HCT116 (cell line): ENCODE results near the gene CACNA1E. TPM values are rescaled to one million over a fixed set of nuclear protein-coding genes. Genes with fewer than 3 reads are reported as not detected.

Experiments
- ATAC-seq: fragments of 200-7000 bp; cut with Tn5 transposase; 2 replicates; pipeline ENCODE4 v1.9.1; 2020; ENCODE audit warnings: mild to moderate bottlenecking, moderate library complexity
- BruUV-seq: library from RNA; stranded (reverse); fragments of 400-500 nt; replicated peaks from 2 replicates; lab custom pipeline; 2021; lab: Mats Ljungman, UMichigan
- CTCF ChIA-PET: fragments of 300-600 bp; sonication (Branson Sonifier 250); formaldehyde crosslinking; loops from one replicate; lab custom pipeline; 2021; ENCODE audit warnings: antibody characterized with exemption; lab: Charles Lee
- POLR2A ChIA-PET: fragments of 300-600, 350-600 bp; sonication (Branson Sonifier 250); formaldehyde crosslinking; loops from one replicate; lab custom pipeline; 2021; ENCODE audit warnings: antibody characterized with exemption; lab: Charles Lee
- RAD21 ChIA-PET, 2 experiments: fragments of 300-600 bp; sonication (Branson Sonifier 250); formaldehyde crosslinking; loops; one replicate each; lab custom pipeline; 2023; ENCODE audit warnings: low total read pairs in 2 of 2; ENCODE audit not compliant: uncharacterized antibody in 2 of 2, unreplicated experiment in 2 of 2, low non-redundant PET in 1 of 2; lab: Charles Lee
- DNase-seq: peaks from one replicate; pipeline ENCODE4 v3.0.0-alpha.2; 2010; ENCODE audit warnings: low read depth, low spot score
- H2AFZ ChIP-seq: fragments of 200-600 bp; shearing (Covaris generic), sonication (generic); 2 replicates; pipeline ENCODE4 v1.6.1; 2017; ENCODE audit warnings: low read depth, mixed run types, mixed read lengths, antibody characterized with exemption, low read length; ENCODE audit not compliant: poor library complexity, severe bottlenecking
- H3K27ac ChIP-seq: 2 replicates; pipeline ENCODE4 v1.5.1; 2012; ENCODE audit warnings: low read depth, low read length
- H3K27me3 ChIP-seq: fragments of 200-600 bp; sonication (generic); 2 replicates; pipeline ENCODE4 v1.6.1; 2016; ENCODE audit warnings: mixed run types, low read length, mixed read lengths; ENCODE audit not compliant: insufficient read depth
- H3K36me3 ChIP-seq, 2 experiments: fragments of 200-500 bp in 1 of 2; fragments of 200-600 bp in 1 of 2; sonication (Bioruptor generic) in 1 of 2; sonication (generic) in 1 of 2; 2 replicates each; pipeline versions ENCODE4 v1.5.1 to v1.6.1; 2014 to 2016; ENCODE audit warnings: low read length in 2 of 2, inconsistent platforms in 1 of 2, mixed read lengths in 1 of 2, mixed run types in 1 of 2; ENCODE audit not compliant: insufficient read depth in 2 of 2, control insufficient read depth in 1 of 2
- H3K4me1 ChIP-seq, 2 experiments: fragments of 200-600 bp in 1 of 2; sonication (generic) in 1 of 2; 2 replicates each; pipeline versions ENCODE4 v1.5.1 to v1.6.1; 2012 to 2017; ENCODE audit warnings: low read length in 2 of 2, inconsistent platforms in 1 of 2, mild to moderate bottlenecking in 1 of 2, mixed read lengths in 1 of 2, mixed run types in 1 of 2, moderate library complexity in 1 of 2; ENCODE audit not compliant: insufficient read depth in 2 of 2, control insufficient read depth in 1 of 2
- H3K4me2 ChIP-seq: fragments of 200-600 bp; sonication (generic); 2 replicates; pipeline ENCODE4 v1.6.1; 2017; ENCODE audit warnings: mixed run types, low read length, mixed read lengths
- H3K4me3 ChIP-seq, 2 experiments: fragments of 200-600 bp in 1 of 2; sonication (generic) in 1 of 2; replicated peaks in 1 of 2; 2 replicates each; pipeline ENCODE4 v1.5.1; 2011 to 2016; ENCODE audit warnings: low read length in 2 of 2, control low read depth in 1 of 2, low read depth in 1 of 2, mild to moderate bottlenecking in 1 of 2, mixed read lengths in 1 of 2, mixed run types in 1 of 2
- H3K79me2 ChIP-seq: fragments of 200-600 bp; sonication (generic); 2 replicates; pipeline ENCODE4 v1.6.1; 2017; ENCODE audit warnings: mild to moderate bottlenecking, mixed run types, low read length, moderate library complexity, mixed read lengths; ENCODE audit not compliant: insufficient read depth
- H3K9ac ChIP-seq: fragments of 200-600 bp; sonication (generic); 2 replicates; pipeline ENCODE4 v1.6.1; 2016; ENCODE audit warnings: low read length, mixed read lengths
- H3K9me2 ChIP-seq: fragments of 200-600 bp; sonication (generic), shearing (Covaris generic); 2 replicates; pipeline ENCODE4 v1.6.1; 2017; ENCODE audit warnings: mixed run types, mild to moderate bottlenecking, moderate library complexity; ENCODE audit not compliant: insufficient read depth
- H3K9me3 ChIP-seq, 2 experiments: fragments of 200-500 bp in 1 of 2; fragments of 200-600 bp in 1 of 2; sonication (Bioruptor generic) in 1 of 2; sonication (generic) in 1 of 2; 2 replicates each; pipeline ENCODE4 v1.6.1; 2014 to 2017; ENCODE audit warnings: low read length in 2 of 2, mixed read lengths in 2 of 2, inconsistent platforms in 1 of 2, low read depth in 1 of 2, mild to moderate bottlenecking in 1 of 2, mixed run types in 1 of 2, moderate library complexity in 1 of 2; ENCODE audit not compliant: control insufficient read depth in 1 of 2, insufficient read depth in 1 of 2
- H4K20me1 ChIP-seq: fragments of 200-600 bp; sonication (generic), shearing (Covaris generic); 2 replicates; pipeline ENCODE4 v1.6.1; 2017; ENCODE audit warnings: mixed run types, mild to moderate bottlenecking, moderate library complexity; ENCODE audit not compliant: insufficient read depth
- ATF3 ChIP-seq: IDR thresholded peaks from 2 replicates; pipeline ENCODE4 v1.6.1; 2012
- CBX3 ChIP-seq: IDR thresholded peaks from 2 replicates; pipeline ENCODE4 v1.6.1; 2012; ENCODE audit warnings: low read depth
- CEBPB ChIP-seq: IDR thresholded peaks from 2 replicates; pipeline ENCODE4 v1.6.1; 2012; ENCODE audit warnings: low read depth
- EZH2 ChIP-seq: fragments of 200-600 bp; sonication (generic); IDR thresholded peaks from 2 replicates; pipeline ENCODE4 v1.6.1; 2017; ENCODE audit warnings: antibody characterized with exemption, mixed run types
- EZH2phosphoT487 ChIP-seq: fragments of 200-600 bp; IDR thresholded peaks from 2 replicates; pipeline ENCODE4 v1.6.1; 2018; ENCODE audit warnings: antibody characterized with exemption, borderline replicate concordance
- FOSL1 ChIP-seq: IDR thresholded peaks from 2 replicates; pipeline ENCODE4 v1.6.1; 2012; ENCODE audit warnings: low read depth
- JUND ChIP-seq: IDR thresholded peaks from 2 replicates; pipeline ENCODE4 v1.6.1; 2012
- POLR2A ChIP-seq: IDR thresholded peaks from 2 replicates; pipeline ENCODE4 v1.7.0; 2011; ENCODE audit warnings: borderline replicate concordance; ENCODE audit not compliant: insufficient read depth, insufficient read length; ENCODE audit errors: extremely low read depth
- POLR2AphosphoS5 ChIP-seq: IDR thresholded peaks from 2 replicates; pipeline ENCODE4 v1.6.1; 2011; ENCODE audit warnings: mild to moderate bottlenecking, low read depth, low read length, moderate library complexity
- RAD21 ChIP-seq: IDR thresholded peaks from 2 replicates; pipeline ENCODE4 v1.6.1; 2012; ENCODE audit warnings: low read depth, mild to moderate bottlenecking
- REST ChIP-seq: IDR thresholded peaks from 2 replicates; pipeline ENCODE4 v1.6.1; 2012; ENCODE audit warnings: low read depth
- SIN3A ChIP-seq: IDR thresholded peaks from 2 replicates; pipeline ENCODE4 v1.6.1; 2012; ENCODE audit warnings: low read depth
- SP1 ChIP-seq: IDR thresholded peaks from 2 replicates; pipeline ENCODE4 v1.6.1; 2012; ENCODE audit warnings: low read depth
- SRF ChIP-seq: IDR thresholded peaks from 2 replicates; pipeline ENCODE4 v1.6.1; 2012; ENCODE audit warnings: low read depth
- TCF7L2 ChIP-seq: IDR thresholded peaks from 2 replicates; pipeline ENCODE4 v1.7.0; 2011; ENCODE audit warnings: borderline replicate concordance, inconsistent platforms; ENCODE audit not compliant: insufficient read depth, insufficient read length; ENCODE audit errors: extremely low read depth
- YY1 ChIP-seq: IDR thresholded peaks from 2 replicates; pipeline ENCODE4 v1.6.1; 2011; ENCODE audit warnings: low read length, low read depth, moderate library complexity, mild to moderate bottlenecking; ENCODE audit not compliant: insufficient replicate concordance; ENCODE audit errors: extremely low read depth
- ZBTB33 ChIP-seq: IDR thresholded peaks from 2 replicates; pipeline ENCODE4 v1.6.1; 2011; ENCODE audit warnings: mild to moderate bottlenecking, low read length, moderate library complexity; ENCODE audit not compliant: insufficient replicate concordance; ENCODE audit errors: extremely low read depth
- ZFX ChIP-seq: fragments of 450-650 bp; IDR thresholded peaks from 2 replicates; pipeline ENCODE4 v1.6.1; 2017
- ZNF274 ChIP-seq: fragments of 200-500 bp; sonication (Bioruptor generic); IDR thresholded peaks from 2 replicates; pipeline ENCODE4 v1.6.1; 2014; ENCODE audit warnings: mild to moderate bottlenecking, low read depth, low read length, inconsistent platforms
- intact Hi-C: fragments of 100-400 bp; cut with micrococcal nuclease; formaldehyde crosslinking; loops from 2 replicates; pipeline ENCODE4 v1.10.0; 2022
- total RNA-seq: library from RNA; stranded (reverse); gene quantifications from one replicate; pipeline ENCODE4 v1.2.1, GENCODE V29; 2021; ENCODE audit not compliant: unreplicated experiment
- TF ChIP-seq, protein P1 (sequence below), 3 experiments: fragments of 200-600 bp in 1 of 3; sonication (generic) in 1 of 3; IDR thresholded peaks in 2 of 3; conservative IDR thresholded peaks in 1 of 3; 2 replicates each; pipeline ENCODE4 v1.5.1; 2012 to 2017; ENCODE audit warnings: low read depth in 2 of 3, low read length in 2 of 3, antibody characterized with exemption in 1 of 3, borderline replicate concordance in 1 of 3, control low read depth in 1 of 3, mild to moderate bottlenecking in 1 of 3, mixed read lengths in 1 of 3, mixed run types in 1 of 3, moderate library complexity in 1 of 3; ENCODE audit not compliant: insufficient read depth in 1 of 3

Gene CACNA1E
- total RNA-seq, 1 experiment from 2014 or later: 0.02 TPM

DNA sequence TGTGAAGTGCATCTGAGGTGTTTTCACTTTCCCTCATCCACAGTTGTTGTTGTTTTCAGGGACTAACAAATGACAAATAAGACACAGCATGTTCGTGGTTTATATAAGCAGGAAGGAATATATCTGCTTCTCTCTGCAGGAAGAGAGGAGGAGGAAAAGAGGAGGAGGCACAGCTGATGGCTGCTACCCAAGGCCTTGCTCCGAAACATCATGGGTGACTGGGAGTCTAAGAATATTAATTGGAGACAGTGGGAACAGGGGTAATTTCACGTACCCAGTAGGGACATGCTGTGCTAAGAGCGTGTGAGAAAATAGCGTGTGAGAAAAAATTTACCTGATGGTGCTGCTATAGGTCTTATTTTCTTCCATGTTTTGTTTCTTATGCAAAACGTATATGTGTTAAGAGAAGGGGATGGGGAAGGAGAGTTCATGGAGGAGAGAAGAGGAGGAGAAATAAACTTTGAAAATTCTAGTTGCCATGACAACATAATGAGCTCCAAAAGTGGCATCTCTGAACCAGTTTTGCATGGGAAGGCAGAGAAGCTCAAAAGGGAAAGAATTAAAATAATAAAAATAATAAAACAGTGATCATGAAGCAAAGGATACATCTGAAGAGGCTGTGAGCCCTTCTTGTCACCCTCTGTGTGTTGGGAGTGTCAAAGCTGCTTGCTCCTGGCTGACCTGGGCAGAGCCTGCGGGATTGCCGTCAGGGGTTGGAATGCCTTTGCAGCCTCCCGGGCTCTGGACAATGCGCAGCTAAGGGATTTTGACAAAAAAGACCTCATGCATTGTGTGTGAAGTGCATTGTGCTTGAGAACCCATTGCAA, 192.0 kb downstream of the CACNA1E start:
- RAD21 ChIA-PET: no interaction called here

More for the DNA sequence above, 192.0 kb downstream of the CACNA1E start:
- H3K9me2 ChIP-seq: no peaks in the 10 kb centered on the region
- BruUV-seq: no TSS peak
- ChIA-PET POLR2A (no interaction called here), CTCF (interaction anchor here (2.0 kb wide), 2 partner anchors 196 to 379 kb away, joined by 5 to 9 read pairs; no protein-coding TSS in a partner anchor)
- intact Hi-C loops: loop anchor here (5.0 to 10.0 kb wide), 2 partner anchors 262 to 481 kb away; no protein-coding TSS in a partner anchor
- H3K36me3 ChIP-seq: no peaks in the 10 kb centered on the region
- ATAC-seq (no peak), DNase-seq (no peak)
- H2AFZ ChIP-seq: no peak overlapping the region
- no peak overlapping the region for H3K4me3 ChIP-seq
- H4K20me1 ChIP-seq: no peaks in the 10 kb centered on the region
- no peaks in the 10 kb centered on the region for H3K4me1 ChIP-seq
- H3K27ac ChIP-seq: no peak overlapping the region
- TF ChIP-seq EZH2: no peak
- TF ChIP-seq POLR2A: no peak
- TF ChIP-seq, protein P1, sequence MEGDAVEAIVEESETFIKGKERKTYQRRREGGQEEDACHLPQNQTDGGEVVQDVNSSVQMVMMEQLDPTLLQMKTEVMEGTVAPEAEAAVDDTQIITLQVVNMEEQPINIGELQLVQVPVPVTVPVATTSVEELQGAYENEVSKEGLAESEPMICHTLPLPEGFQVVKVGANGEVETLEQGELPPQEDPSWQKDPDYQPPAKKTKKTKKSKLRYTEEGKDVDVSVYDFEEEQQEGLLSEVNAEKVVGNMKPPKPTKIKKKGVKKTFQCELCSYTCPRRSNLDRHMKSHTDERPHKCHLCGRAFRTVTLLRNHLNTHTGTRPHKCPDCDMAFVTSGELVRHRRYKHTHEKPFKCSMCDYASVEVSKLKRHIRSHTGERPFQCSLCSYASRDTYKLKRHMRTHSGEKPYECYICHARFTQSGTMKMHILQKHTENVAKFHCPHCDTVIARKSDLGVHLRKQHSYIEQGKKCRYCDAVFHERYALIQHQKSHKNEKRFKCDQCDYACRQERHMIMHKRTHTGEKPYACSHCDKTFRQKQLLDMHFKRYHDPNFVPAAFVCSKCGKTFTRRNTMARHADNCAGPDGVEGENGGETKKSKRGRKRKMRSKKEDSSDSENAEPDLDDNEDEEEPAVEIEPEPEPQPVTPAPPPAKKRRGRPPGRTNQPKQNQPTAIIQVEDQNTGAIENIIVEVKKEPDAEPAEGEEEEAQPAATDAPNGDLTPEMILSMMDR (IDR thresholded peaks at IDR 0.05 in 2 of 3, conservative IDR thresholded peaks at IDR 0.05 in 1 of 3; ENCODE audit: borderline replicate concordance in 1 of 3, insufficient read depth in 1 of 3, low read depth in 2 of 3, low read length in 2 of 3): no peak
- TF ChIP-seq YY1: no peak
- TF ChIP-seq ZBTB33: no peak
- no peak for TF ChIP-seq TCF7L2
- no peak for TF ChIP-seq REST
- no peak for TF ChIP-seq SP1
- TF ChIP-seq CEBPB: no peak
- no peak for TF ChIP-seq ZNF274
- no peak for TF ChIP-seq SIN3A
- no peak for TF ChIP-seq ZFX
- no peak for TF ChIP-seq RAD21
- TF ChIP-seq SRF: no peak
- TF ChIP-seq EZH2phosphoT487: no peak
- no peak for TF ChIP-seq CBX3
- no peak for TF ChIP-seq ATF3
- no peak for TF ChIP-seq JUND
- TF ChIP-seq POLR2AphosphoS5: no peak
- TF ChIP-seq FOSL1: no peak
- peaks cover 27% of the 10 kb centered on the region; the same call in 1 of the 2 replicates for H3K27me3 ChIP-seq
- no peaks in the 10 kb centered on the region for H3K9me3 ChIP-seq
- no peak overlapping the region for H3K9ac ChIP-seq
- no peak overlapping the region for H3K4me2 ChIP-seq
- H3K79me2 ChIP-seq: no peaks in the 10 kb centered on the region
